Measurements from ENCODE around the gene MYOCD. TPM values are rescaled to one million over a fixed set of nuclear protein-coding genes. Genes with fewer than 3 reads are reported as not detected.

The MYOCD gene
- polyA plus RNA-seq, 1 donor (not counting 4 experiments of a cell fraction or from before 2014, with no cell fraction given), result not detected

DNA sequence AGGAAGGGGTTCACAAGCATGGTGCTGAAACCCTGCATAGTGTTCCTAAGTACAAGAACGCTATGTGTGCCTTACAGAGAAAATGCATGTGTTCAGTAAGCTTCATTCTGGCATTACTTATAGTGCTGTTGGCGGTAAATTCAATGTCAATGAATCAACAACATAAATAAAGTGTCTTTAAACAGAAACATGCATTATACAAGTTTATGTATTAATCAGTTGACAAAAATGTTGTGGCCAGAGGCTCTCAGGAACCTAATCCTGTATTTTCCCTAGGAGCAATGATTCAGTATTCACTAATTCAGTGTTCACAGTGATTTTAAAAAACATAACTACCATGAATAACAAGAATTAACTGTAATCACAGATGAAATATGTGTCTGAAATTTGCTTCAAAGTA, 47.1 kb upstream of the MYOCD start:
- H3K27me3 ChIP-seq (ENCODE audit: control insufficient read depth, extremely low read depth, insufficient read depth, low read length), result no peaks in the 10 kb centered on the region
- H3K4me1 ChIP-seq (ENCODE audit: control insufficient read depth, extremely low read depth, insufficient read depth, low read length), result peaks cover 20% of the 10 kb centered on the region
- peak; percentile 61 for FAIRE-seq
- no peaks in the 10 kb centered on the region for H3K9me1 ChIP-seq (ENCODE audit: control insufficient read depth, extremely low read depth, insufficient read depth, low read length)
- H4K20me1 ChIP-seq (ENCODE audit: control insufficient read depth, extremely low read depth, insufficient read depth, low read length), result no peaks in the 10 kb centered on the region
- H3K9ac ChIP-seq (ENCODE audit: control insufficient read depth, extremely low read depth, insufficient read depth, low read length), result no peak overlapping the region
- no peak overlapping the region for H2AFZ ChIP-seq (ENCODE audit: control insufficient read depth, low read length)
- no peaks in the 10 kb centered on the region for H3K79me2 ChIP-seq (ENCODE audit: control insufficient read depth, insufficient read depth, low read length)
- dilution Hi-C loops (cut with MboI; ENCODE audit: extremely low pct_ligation_motif_present, low sequenced_read_pairs), result no loop called here
- H3K27ac ChIP-seq (ENCODE audit: control insufficient read depth, insufficient read depth, low read length), result peak overlapping the region; percentile 76
- no peak overlapping the region for H3K4me3 ChIP-seq (ENCODE audit: control insufficient read depth in 2 of 3, extremely low read depth in 1 of 3, insufficient read depth in 2 of 3, low read depth in 1 of 3, low read length in 3 of 3)
- no peak for DNase-seq (ENCODE audit: low read depth, low spot score)
- no peaks in the 10 kb centered on the region for H3K36me3 ChIP-seq (ENCODE audit: control insufficient read depth in 2 of 2, extremely low read depth in 1 of 2, insufficient read depth in 2 of 2, low read length in 2 of 2)
- peak overlapping the region; percentile 16 for H3K4me2 ChIP-seq (ENCODE audit: control insufficient read depth, extremely low read depth, insufficient read depth, low read depth, low read length)
- no peak for TF ChIP-seq CTCF (optimal IDR thresholded peaks at IDR 0.05 in 1 of 3, IDR thresholded peaks at IDR 0.05 in 1 of 3, conservative IDR thresholded peaks at IDR 0.05 in 1 of 3; ENCODE audit: extremely low read depth in 1 of 3, insufficient read depth in 2 of 3, low read length in 3 of 3)
- TF ChIP-seq EZH2 (IDR thresholded peaks at IDR 0.05; ENCODE audit: low read length), result no peak
- no peaks in the 10 kb centered on the region for H3K9me3 ChIP-seq (ENCODE audit: control insufficient read depth, low read depth, low read length)

DNA sequence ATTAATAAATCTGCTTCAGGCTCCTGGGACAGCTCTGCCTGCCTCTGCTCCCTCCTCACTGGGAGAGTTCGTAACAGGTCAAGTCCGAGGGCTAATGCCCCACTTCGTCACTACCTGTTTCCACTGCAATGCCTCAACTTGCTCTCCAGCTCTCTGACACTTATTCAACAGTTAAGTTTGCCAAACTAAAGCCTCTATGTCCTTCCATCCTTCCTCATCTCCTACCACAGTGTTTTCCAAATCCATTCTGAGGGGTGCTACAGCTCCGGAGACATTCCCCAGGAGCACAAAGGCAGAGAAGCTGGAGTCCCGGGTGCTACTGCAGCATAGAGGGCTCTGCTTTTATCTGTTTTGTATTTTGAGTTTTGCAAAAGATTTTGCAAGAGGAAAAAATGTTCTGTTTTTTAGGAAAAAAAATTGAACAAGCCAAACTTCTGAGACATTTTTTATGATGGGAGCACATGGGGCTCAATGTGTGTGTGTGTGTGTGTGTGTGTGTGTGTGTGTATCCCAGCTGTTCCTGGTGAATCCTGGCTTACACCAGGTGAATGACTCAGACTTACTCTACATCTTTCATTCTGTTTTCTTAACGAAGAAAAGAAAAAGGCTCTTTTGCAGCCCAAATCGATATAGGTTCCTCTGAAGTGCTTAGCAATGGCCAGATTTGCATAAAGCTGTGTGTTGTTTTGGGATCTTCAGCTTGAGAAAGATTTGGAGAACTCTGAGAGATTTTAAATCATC, 46.1 kb upstream of the MYOCD start:
- H3K4me2 ChIP-seq (ENCODE audit: control insufficient read depth, extremely low read depth, insufficient read depth, low read depth, low read length), result peak overlapping the region; percentile 64

More for the DNA sequence above, 46.1 kb upstream of the MYOCD start:
- no peaks in the 10 kb centered on the region for H4K20me1 ChIP-seq (ENCODE audit: control insufficient read depth, extremely low read depth, insufficient read depth, low read length)
- peak overlapping the region; percentile 35 for H2AFZ ChIP-seq (ENCODE audit: control insufficient read depth, low read length)
- no peak for TF ChIP-seq EZH2 (IDR thresholded peaks at IDR 0.05; ENCODE audit: low read length)
- TF ChIP-seq CTCF (optimal IDR thresholded peaks at IDR 0.05 in 1 of 3, IDR thresholded peaks at IDR 0.05 in 1 of 3, conservative IDR thresholded peaks at IDR 0.05 in 1 of 3; ENCODE audit: extremely low read depth in 1 of 3, insufficient read depth in 2 of 3, low read length in 3 of 3), result no peak
- DNase-seq (ENCODE audit: low read depth, low spot score) (no peak), FAIRE-seq (peak; percentile 72)
- dilution Hi-C loops (cut with MboI; ENCODE audit: extremely low pct_ligation_motif_present, low sequenced_read_pairs), result no loop called here
- H3K27me3 ChIP-seq (ENCODE audit: control insufficient read depth, extremely low read depth, insufficient read depth, low read length), result no peaks in the 10 kb centered on the region
- H3K4me1 ChIP-seq (ENCODE audit: control insufficient read depth, extremely low read depth, insufficient read depth, low read length), result peaks cover 14% of the 10 kb centered on the region
- H3K9me3 ChIP-seq (ENCODE audit: control insufficient read depth, low read depth, low read length), result no peaks in the 10 kb centered on the region
- H3K36me3 ChIP-seq (ENCODE audit: control insufficient read depth in 2 of 2, extremely low read depth in 1 of 2, insufficient read depth in 2 of 2, low read length in 2 of 2), result no peaks in the 10 kb centered on the region
- H3K79me2 ChIP-seq (ENCODE audit: control insufficient read depth, insufficient read depth, low read length), result no peaks in the 10 kb centered on the region
- H3K9ac ChIP-seq (ENCODE audit: control insufficient read depth, extremely low read depth, insufficient read depth, low read length), result peak overlapping the region; percentile 46
- peak overlapping the region; percentile 76 for H3K27ac ChIP-seq (ENCODE audit: control insufficient read depth, insufficient read depth, low read length)
- no peaks in the 10 kb centered on the region for H3K9me1 ChIP-seq (ENCODE audit: control insufficient read depth, extremely low read depth, insufficient read depth, low read length)
- H3K4me3 ChIP-seq (ENCODE audit: control insufficient read depth in 2 of 3, extremely low read depth in 1 of 3, insufficient read depth in 2 of 3, low read depth in 1 of 3, low read length in 3 of 3), result peak overlapping the region in 1 of 3 experiments; percentile 37
